OCI-LY1 (cell line): ENCODE data around the gene PGC.

Experiments
- EZH2 ChIP-seq: fragments of 200-600 bp; sonication (generic), shearing (Covaris generic); IDR thresholded peaks from 2 replicates; pipeline ENCODE4 v1.8.0; 2017; ENCODE audit warnings: borderline replicate concordance, mixed run types, mild to moderate bottlenecking, antibody characterized with exemption, low read length, moderate library complexity, mixed read lengths
- TF ChIP-seq, protein P1 (sequence below): fragments of 200-600 bp; sonication (generic), shearing (Covaris generic); IDR thresholded peaks from 2 replicates; pipeline ENCODE4 v1.5.1; 2017; ENCODE audit warnings: mild to moderate bottlenecking, antibody characterized with exemption, low read length, moderate library complexity, mixed read lengths

DNA sequence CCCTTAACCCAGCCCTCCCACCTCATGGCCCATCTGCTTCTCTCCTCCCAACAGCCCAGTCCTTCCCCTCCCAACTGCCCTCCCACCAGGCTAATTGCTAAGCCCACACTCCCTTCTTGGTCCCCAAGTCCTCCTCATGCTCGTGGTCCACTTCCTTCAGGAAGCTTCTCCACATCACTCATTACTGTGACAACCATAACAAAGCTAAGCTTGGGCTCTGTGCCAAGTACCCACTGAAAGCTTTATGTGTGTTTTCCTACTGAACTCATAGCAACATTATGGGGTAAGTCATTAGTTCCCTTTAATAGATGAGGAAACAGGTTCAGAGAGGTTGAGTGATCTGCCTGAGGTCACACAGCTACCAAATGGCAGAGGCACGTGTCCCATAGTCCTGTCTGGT, 16.3 kb upstream of the PGC start:
- TF ChIP-seq, protein P1, sequence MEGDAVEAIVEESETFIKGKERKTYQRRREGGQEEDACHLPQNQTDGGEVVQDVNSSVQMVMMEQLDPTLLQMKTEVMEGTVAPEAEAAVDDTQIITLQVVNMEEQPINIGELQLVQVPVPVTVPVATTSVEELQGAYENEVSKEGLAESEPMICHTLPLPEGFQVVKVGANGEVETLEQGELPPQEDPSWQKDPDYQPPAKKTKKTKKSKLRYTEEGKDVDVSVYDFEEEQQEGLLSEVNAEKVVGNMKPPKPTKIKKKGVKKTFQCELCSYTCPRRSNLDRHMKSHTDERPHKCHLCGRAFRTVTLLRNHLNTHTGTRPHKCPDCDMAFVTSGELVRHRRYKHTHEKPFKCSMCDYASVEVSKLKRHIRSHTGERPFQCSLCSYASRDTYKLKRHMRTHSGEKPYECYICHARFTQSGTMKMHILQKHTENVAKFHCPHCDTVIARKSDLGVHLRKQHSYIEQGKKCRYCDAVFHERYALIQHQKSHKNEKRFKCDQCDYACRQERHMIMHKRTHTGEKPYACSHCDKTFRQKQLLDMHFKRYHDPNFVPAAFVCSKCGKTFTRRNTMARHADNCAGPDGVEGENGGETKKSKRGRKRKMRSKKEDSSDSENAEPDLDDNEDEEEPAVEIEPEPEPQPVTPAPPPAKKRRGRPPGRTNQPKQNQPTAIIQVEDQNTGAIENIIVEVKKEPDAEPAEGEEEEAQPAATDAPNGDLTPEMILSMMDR, result no peak
- no peak for TF ChIP-seq EZH2
